Measurements from ENCODE around the gene STXBP1.

Gene STXBP1

GRCh38 chr9:127627494-127627855, 15.4 kb downstream of the STXBP1 start:
- Histone ChIP-seq H3K27ac (ENCODE audit: low read depth, low read length) (no peak overlapping the region), H3K4me2 (ENCODE audit: low read length) (no peak overlapping the region), H3K27me3 (ENCODE audit: insufficient read depth, low read length) (no peaks in the 10 kb centered on the region), H2BK5ac (ENCODE audit: low read depth, low read length, poor library complexity) (no peak overlapping the region), H3K79me1 (ENCODE audit: low read length) (no peaks in the 10 kb centered on the region), H3K14ac (ENCODE audit: low read length) (no peak overlapping the region), H3K4ac (ENCODE audit: low read depth, low read length) (no peak overlapping the region), H3K23ac (ENCODE audit: low read length) (no peak overlapping the region), H2AK5ac (ENCODE audit: low read length) (no peak overlapping the region), H2AFZ (ENCODE audit: insufficient read depth, low read length, poor library complexity) (no peak overlapping the region), H3K4me1 (ENCODE audit: control insufficient read depth in 1 of 2, insufficient read depth in 2 of 2, low read length in 2 of 2) (no peaks in the 10 kb centered on the region), H4K12ac (ENCODE audit: low read depth, low read length) (no peak overlapping the region), H3K18ac (ENCODE audit: low read length) (no peak overlapping the region), H2BK120ac (ENCODE audit: insufficient read depth, low read length, poor library complexity) (no peak overlapping the region), H4K8ac (ENCODE audit: low read depth, low read length) (no peak overlapping the region), H4K91ac (ENCODE audit: low read depth, low read length) (no peak overlapping the region), H3K9me3 (ENCODE audit: insufficient read depth, low read depth, low read length) (no peaks in the 10 kb centered on the region), H3K4me3 (ENCODE audit: low read depth, low read length) (no peak overlapping the region), H3K79me2 (ENCODE audit: control insufficient read depth, insufficient read depth, low read length, poor library complexity) (no peaks in the 10 kb centered on the region), H3K36me3 (ENCODE audit: control insufficient read depth in 1 of 2, insufficient read depth in 2 of 2, low read length in 2 of 2) (no peaks in the 10 kb centered on the region), H2BK12ac (ENCODE audit: low read length) (no peak overlapping the region), H3K9ac (ENCODE audit: low read length) (no peak overlapping the region)
- no CpG with 5 or more reads among the region's 2 CpGs for WGBS (ENCODE audit: extremely low coverage, insufficient coverage, insufficient read length)
- no peak for DNase-seq

- H3K4me3 ChIP-seq (ENCODE audit: low read depth, low read length), result no peak overlapping the region
- no peak overlapping the region for H3K18ac ChIP-seq (ENCODE audit: low read length)
- no peak overlapping the region for H4K8ac ChIP-seq (ENCODE audit: low read depth, low read length)
- H2BK12ac ChIP-seq (ENCODE audit: low read length), result no peak overlapping the region
- H2BK120ac ChIP-seq (ENCODE audit: insufficient read depth, low read length, poor library complexity), result no peak overlapping the region
- H3K23ac ChIP-seq (ENCODE audit: low read length), result no peak overlapping the region
- H2BK5ac ChIP-seq (ENCODE audit: low read depth, low read length, poor library complexity), result no peak overlapping the region
- H3K79me2 ChIP-seq (ENCODE audit: control insufficient read depth, insufficient read depth, low read length, poor library complexity), result no peaks in the 10 kb centered on the region
- H2AK5ac ChIP-seq (ENCODE audit: low read length), result no peak overlapping the region
- no peaks in the 10 kb centered on the region for H3K9me3 ChIP-seq (ENCODE audit: insufficient read depth, low read depth, low read length)
- H3K9ac ChIP-seq (ENCODE audit: low read length), result no peak overlapping the region
- H2AFZ ChIP-seq (ENCODE audit: insufficient read depth, low read length, poor library complexity), result no peak overlapping the region
- H3K27ac ChIP-seq (ENCODE audit: low read depth, low read length), result no peak overlapping the region
- no peaks in the 10 kb centered on the region for H3K36me3 ChIP-seq (ENCODE audit: control insufficient read depth in 1 of 2, insufficient read depth in 2 of 2, low read length in 2 of 2)
- no peaks in the 10 kb centered on the region for H3K27me3 ChIP-seq (ENCODE audit: insufficient read depth, low read length)
- no peak overlapping the region for H4K91ac ChIP-seq (ENCODE audit: low read depth, low read length)
- H3K4ac ChIP-seq (ENCODE audit: low read depth, low read length), result no peak overlapping the region
- no CpG with 5 or more reads among the region's 9 CpGs for WGBS (ENCODE audit: extremely low coverage, insufficient coverage, insufficient read length)
- H4K12ac ChIP-seq (ENCODE audit: low read depth, low read length), result no peak overlapping the region
- no peak overlapping the region for H3K14ac ChIP-seq (ENCODE audit: low read length)
- no peaks in the 10 kb centered on the region for H3K79me1 ChIP-seq (ENCODE audit: low read length)
- H3K4me1 ChIP-seq (ENCODE audit: control insufficient read depth in 1 of 2, insufficient read depth in 2 of 2, low read length in 2 of 2), result peaks cover 0 to 3% of the 10 kb centered on the region in 2 experiments
- DNase-seq, result peak in 1 of 2 donors; percentile 40
- no peak overlapping the region for H3K4me2 ChIP-seq (ENCODE audit: low read length)
Observed at GRCh38 chr9:127628758-127629467, 16.8 kb downstream of the STXBP1 start.

DNA sequence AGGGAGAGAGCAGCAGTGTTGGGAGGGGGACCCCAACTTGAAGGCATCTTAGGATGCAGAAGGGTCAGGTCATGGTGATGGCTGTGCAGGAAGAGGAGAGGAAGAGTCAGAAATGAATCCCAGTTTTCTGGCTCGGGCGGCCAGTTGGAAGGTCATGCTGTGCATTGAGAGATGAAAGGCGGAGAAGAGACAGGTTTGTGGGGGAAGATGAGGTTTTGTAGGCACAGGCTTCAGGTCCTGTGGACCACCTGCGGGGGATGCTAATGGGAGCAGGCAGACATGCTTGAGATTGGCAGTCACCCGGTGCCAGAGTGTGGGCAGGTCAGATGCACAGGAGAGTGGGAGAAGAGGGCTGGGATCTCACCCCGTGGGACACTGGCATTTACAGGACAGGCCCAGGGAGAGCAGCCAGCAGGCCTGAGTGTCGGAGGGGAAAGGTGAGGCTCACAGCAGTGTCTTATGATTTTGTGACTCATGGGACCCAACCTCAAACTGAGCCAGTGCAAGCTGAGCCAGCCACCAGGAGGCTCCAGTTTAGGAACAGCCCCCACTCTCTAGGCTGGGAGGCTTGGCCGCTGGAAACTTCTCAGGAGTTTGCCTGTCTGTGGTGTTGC, 17.5 kb downstream of the STXBP1 start:
- DNase-seq, result peak in 1 of 2 donors; percentile 13
- no peak overlapping the region for H3K4me2 ChIP-seq (ENCODE audit: low read length)
- no peaks in the 10 kb centered on the region for H3K27me3 ChIP-seq (ENCODE audit: insufficient read depth, low read length)
- no peak overlapping the region for H3K4me3 ChIP-seq (ENCODE audit: low read depth, low read length)
- no peak overlapping the region for H4K12ac ChIP-seq (ENCODE audit: low read depth, low read length)
- H3K4ac ChIP-seq (ENCODE audit: low read depth, low read length), result no peak overlapping the region
- H3K9ac ChIP-seq (ENCODE audit: low read length), result no peak overlapping the region
- H2AFZ ChIP-seq (ENCODE audit: insufficient read depth, low read length, poor library complexity), result no peak overlapping the region
- H3K36me3 ChIP-seq (ENCODE audit: control insufficient read depth in 1 of 2, insufficient read depth in 2 of 2, low read length in 2 of 2), result no peaks in the 10 kb centered on the region
- no peak overlapping the region for H2BK5ac ChIP-seq (ENCODE audit: low read depth, low read length, poor library complexity)
- no peak overlapping the region for H2BK12ac ChIP-seq (ENCODE audit: low read length)
- no peak overlapping the region for H3K23ac ChIP-seq (ENCODE audit: low read length)
- no peak overlapping the region for H2AK5ac ChIP-seq (ENCODE audit: low read length)
- H4K8ac ChIP-seq (ENCODE audit: low read depth, low read length), result no peak overlapping the region
- no peak overlapping the region for H3K27ac ChIP-seq (ENCODE audit: low read depth, low read length)
- peaks cover 0 to 3% of the 10 kb centered on the region in 2 experiments for H3K4me1 ChIP-seq (ENCODE audit: control insufficient read depth in 1 of 2, insufficient read depth in 2 of 2, low read length in 2 of 2)
- no CpG with 5 or more reads among the region's 8 CpGs for WGBS (ENCODE audit: extremely low coverage, insufficient coverage, insufficient read length)
- H3K79me1 ChIP-seq (ENCODE audit: low read length), result no peaks in the 10 kb centered on the region
- H3K9me3 ChIP-seq (ENCODE audit: insufficient read depth, low read depth, low read length), result no peaks in the 10 kb centered on the region
- H4K91ac ChIP-seq (ENCODE audit: low read depth, low read length), result no peak overlapping the region
- H3K18ac ChIP-seq (ENCODE audit: low read length), result no peak overlapping the region
- no peaks in the 10 kb centered on the region for H3K79me2 ChIP-seq (ENCODE audit: control insufficient read depth, insufficient read depth, low read length, poor library complexity)
- no peak overlapping the region for H2BK120ac ChIP-seq (ENCODE audit: insufficient read depth, low read length, poor library complexity)
- H3K14ac ChIP-seq (ENCODE audit: low read length), result no peak overlapping the region

DNA sequence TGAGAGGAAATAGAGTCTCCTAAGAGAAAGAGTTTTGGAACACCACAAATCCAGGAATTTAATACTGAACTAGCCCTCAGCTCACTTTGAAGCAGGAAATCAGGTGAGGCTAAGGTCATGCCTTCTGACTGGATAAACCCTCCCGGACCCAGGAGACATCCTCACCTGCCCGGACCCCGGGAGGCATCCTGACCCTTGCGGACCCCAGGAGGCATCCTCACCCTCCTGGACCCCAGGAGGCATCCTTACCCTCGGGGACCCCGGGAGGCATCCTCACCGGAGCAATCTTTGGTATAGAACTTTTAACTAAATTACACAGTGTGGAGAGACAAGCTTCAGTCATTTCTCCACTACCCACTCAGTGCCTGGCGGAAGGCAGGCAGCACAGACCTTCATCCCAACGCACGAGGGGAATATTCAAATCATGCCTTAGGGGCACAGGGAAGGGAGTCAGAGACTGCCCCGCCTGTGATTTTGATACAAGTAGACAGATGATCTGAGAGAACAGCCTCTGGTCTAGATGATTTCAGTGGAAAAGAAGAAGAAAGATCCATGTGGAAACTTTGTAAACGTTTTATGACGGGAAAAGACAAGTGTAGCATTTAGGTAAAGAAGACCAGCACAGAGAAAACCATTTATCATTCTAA, 21.3 kb downstream of the STXBP1 start:
- no peak overlapping the region for H2AFZ ChIP-seq (ENCODE audit: insufficient read depth, low read length, poor library complexity)
- H3K18ac ChIP-seq (ENCODE audit: low read length), result no peak overlapping the region
- H2BK5ac ChIP-seq (ENCODE audit: low read depth, low read length, poor library complexity), result no peak overlapping the region
- no peaks in the 10 kb centered on the region for H3K9me3 ChIP-seq (ENCODE audit: insufficient read depth, low read depth, low read length)
- no peaks in the 10 kb centered on the region for H3K27me3 ChIP-seq (ENCODE audit: insufficient read depth, low read length)
- H4K12ac ChIP-seq (ENCODE audit: low read depth, low read length), result no peak overlapping the region
- H3K4me3 ChIP-seq (ENCODE audit: low read depth, low read length), result no peak overlapping the region
- no peak overlapping the region for H4K91ac ChIP-seq (ENCODE audit: low read depth, low read length)
- no peak overlapping the region for H2BK120ac ChIP-seq (ENCODE audit: insufficient read depth, low read length, poor library complexity)
- no peaks in the 10 kb centered on the region for H3K79me1 ChIP-seq (ENCODE audit: low read length)
- peaks cover 0 to 3% of the 10 kb centered on the region in 2 experiments for H3K4me1 ChIP-seq (ENCODE audit: control insufficient read depth in 1 of 2, insufficient read depth in 2 of 2, low read length in 2 of 2)
- no peak overlapping the region for H3K4ac ChIP-seq (ENCODE audit: low read depth, low read length)
- no CpG with 5 or more reads among the region's 13 CpGs for WGBS (ENCODE audit: extremely low coverage, insufficient coverage, insufficient read length)
- H3K36me3 ChIP-seq (ENCODE audit: control insufficient read depth in 1 of 2, insufficient read depth in 2 of 2, low read length in 2 of 2), result no peaks in the 10 kb centered on the region
- no peak overlapping the region for H3K23ac ChIP-seq (ENCODE audit: low read length)
- H2BK12ac ChIP-seq (ENCODE audit: low read length), result no peak overlapping the region
- no peak overlapping the region for H3K4me2 ChIP-seq (ENCODE audit: low read length)
- no peak overlapping the region for H3K9ac ChIP-seq (ENCODE audit: low read length)
- no peak overlapping the region for H4K8ac ChIP-seq (ENCODE audit: low read depth, low read length)
- no peak overlapping the region for H2AK5ac ChIP-seq (ENCODE audit: low read length)
- DNase-seq, result no peak
- no peak overlapping the region for H3K27ac ChIP-seq (ENCODE audit: low read depth, low read length)
- H3K14ac ChIP-seq (ENCODE audit: low read length), result no peak overlapping the region
- no peaks in the 10 kb centered on the region for H3K79me2 ChIP-seq (ENCODE audit: control insufficient read depth, insufficient read depth, low read length, poor library complexity)
